ENCODE measurements around the gene TPPP. TPM values are rescaled to one million over a fixed set of nuclear protein-coding genes. Genes with fewer than 3 reads are reported as not detected.
"Not testable (repeated sequence)": the region's sequence is repeated elsewhere in the genome, so short reads cannot be mapped to it uniquely, and the experiment has no call there.

TPPP gene
- total and polyA plus RNA-seq, 12 donors = 0.39 to 9.1 (median 2.0) TPM

DNA sequence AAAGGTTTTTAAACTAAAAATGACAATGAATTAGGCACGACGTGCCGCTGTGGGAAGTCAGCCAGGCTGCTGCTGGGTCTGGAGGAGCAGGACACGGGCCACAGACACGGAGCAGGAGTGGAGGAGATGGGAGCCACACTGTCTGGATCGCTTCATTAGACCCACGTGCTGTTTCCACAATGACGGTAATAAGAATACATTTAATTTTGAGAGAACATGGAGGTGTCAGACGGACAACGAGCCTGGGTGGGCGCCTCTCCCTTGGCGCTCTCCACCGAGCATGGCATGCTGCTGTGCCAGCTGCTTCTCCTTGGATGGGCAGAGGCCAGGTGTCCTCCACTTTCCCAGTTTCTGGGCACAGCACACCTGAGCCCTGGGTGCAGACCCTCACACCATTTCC lies 12.3 kb downstream of the TPPP start:
- not testable (repeated sequence) for DNase-seq; H3K9me3 ChIP-seq (replicated peaks in 1 of 3); H3K27ac ChIP-seq; H3K36me3 ChIP-seq (replicated peaks in 1 of 2); H3K4me1 ChIP-seq (replicated peaks in 1 of 2); H3K27me3 ChIP-seq; H3K4me3 ChIP-seq
- WGBS, 4 donors = 82 to 87% (median 86%) methylated on average over 11 to 13 of the region's 13 CpGs
- intact Hi-C loops (cut with DNase I) = loop anchor here in 1 of 2 donors (10.0 kb wide), 1 partner anchor 94 kb away; no protein-coding TSS in a partner anchor

- H3K36me3 ChIP-seq (replicated peaks in 1 of 2); H3K9me3 ChIP-seq (replicated peaks in 1 of 3); H3K4me1 ChIP-seq (replicated peaks in 1 of 2); H3K27ac ChIP-seq; H3K4me3 ChIP-seq; DNase-seq; H3K27me3 ChIP-seq: not testable (repeated sequence)
- intact Hi-C loops (cut with DNase I) = loop anchor here in 1 of 2 donors (10.0 kb wide), 1 partner anchor 95 kb away; no protein-coding TSS in a partner anchor
- WGBS, 4 donors = 69 to 75% (median 72%) methylated on average over 2 to 11 of the region's 32 CpGs; no CpG with 5 or more reads in 1 of the 4 donors
These were observed 12.9 kb downstream of the TPPP start for GRCh38 chr5:680118-680795.

DNA sequence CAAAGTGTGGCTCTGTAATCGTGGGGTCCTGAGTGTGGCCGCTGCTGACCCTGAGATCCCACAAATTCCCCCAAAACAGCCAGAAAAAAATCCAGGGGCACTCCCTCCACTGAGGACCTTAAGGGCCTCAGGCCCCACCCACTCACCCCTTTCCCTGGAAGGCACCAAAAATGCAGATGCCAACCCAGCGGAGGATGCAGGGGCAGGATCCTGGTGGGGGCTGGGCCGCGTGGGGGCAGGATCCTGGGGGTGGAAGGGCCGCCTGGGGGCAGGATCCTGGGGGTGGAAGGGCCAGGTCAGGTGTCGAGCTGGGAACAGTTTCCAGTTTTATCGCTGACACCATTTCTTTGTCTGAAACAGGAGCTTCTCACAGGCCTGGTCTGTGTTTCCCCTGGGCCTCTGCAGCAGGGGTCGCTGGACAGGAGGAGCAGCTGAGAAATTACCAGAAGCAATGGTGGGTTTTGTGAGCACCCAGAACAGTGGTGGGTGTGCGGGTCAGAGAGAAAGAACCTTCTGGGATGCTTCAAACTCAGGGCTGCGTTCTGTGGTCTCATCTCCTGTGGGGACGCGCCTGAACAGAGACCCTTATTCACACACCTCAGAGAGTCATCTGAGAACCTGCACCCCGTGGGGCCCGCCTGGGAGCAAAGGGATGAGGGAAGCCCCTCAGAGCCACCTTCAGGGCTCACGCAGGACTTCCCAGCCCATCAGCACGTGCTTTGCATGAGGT lies 13.8 kb downstream of the TPPP start:
- intact Hi-C loops (cut with DNase I) = loop anchor here in 1 of 2 donors (10.0 kb wide), 1 partner anchor 115 kb away; no protein-coding TSS in a partner anchor
- WGBS, 4 donors = 63 to 80% (median 69%) methylated on average over 3 to 16 of the region's 17 CpGs
- not testable (repeated sequence) for H3K27ac ChIP-seq; H3K27me3 ChIP-seq; H3K4me3 ChIP-seq; H3K4me1 ChIP-seq (replicated peaks in 1 of 2); H3K36me3 ChIP-seq (replicated peaks in 1 of 2); H3K9me3 ChIP-seq (replicated peaks in 1 of 3)
- DNase-seq = peak in 2 of 7 donors; percentile 10 to 44

GRCh38 chr5:678521-678920 lies 14.6 kb downstream of the TPPP start:
- peak in 2 of 7 donors; percentile 11 to 20 for DNase-seq
- not testable (repeated sequence) for H3K4me3 ChIP-seq; H3K36me3 ChIP-seq (replicated peaks in 1 of 2); H3K27me3 ChIP-seq; H3K4me1 ChIP-seq (replicated peaks in 1 of 2); H3K9me3 ChIP-seq (replicated peaks in 1 of 3); H3K27ac ChIP-seq
- intact Hi-C loops (cut with DNase I) = loop anchor here in 1 of 2 donors (10.0 kb wide), 1 partner anchor 116 kb away; no protein-coding TSS in a partner anchor
- 81 to 100% (median 88%) methylated on average over 1 to 16 of the region's 16 CpGs; no CpG with 5 or more reads in 1 of the 4 donors for WGBS, 4 donors

DNA sequence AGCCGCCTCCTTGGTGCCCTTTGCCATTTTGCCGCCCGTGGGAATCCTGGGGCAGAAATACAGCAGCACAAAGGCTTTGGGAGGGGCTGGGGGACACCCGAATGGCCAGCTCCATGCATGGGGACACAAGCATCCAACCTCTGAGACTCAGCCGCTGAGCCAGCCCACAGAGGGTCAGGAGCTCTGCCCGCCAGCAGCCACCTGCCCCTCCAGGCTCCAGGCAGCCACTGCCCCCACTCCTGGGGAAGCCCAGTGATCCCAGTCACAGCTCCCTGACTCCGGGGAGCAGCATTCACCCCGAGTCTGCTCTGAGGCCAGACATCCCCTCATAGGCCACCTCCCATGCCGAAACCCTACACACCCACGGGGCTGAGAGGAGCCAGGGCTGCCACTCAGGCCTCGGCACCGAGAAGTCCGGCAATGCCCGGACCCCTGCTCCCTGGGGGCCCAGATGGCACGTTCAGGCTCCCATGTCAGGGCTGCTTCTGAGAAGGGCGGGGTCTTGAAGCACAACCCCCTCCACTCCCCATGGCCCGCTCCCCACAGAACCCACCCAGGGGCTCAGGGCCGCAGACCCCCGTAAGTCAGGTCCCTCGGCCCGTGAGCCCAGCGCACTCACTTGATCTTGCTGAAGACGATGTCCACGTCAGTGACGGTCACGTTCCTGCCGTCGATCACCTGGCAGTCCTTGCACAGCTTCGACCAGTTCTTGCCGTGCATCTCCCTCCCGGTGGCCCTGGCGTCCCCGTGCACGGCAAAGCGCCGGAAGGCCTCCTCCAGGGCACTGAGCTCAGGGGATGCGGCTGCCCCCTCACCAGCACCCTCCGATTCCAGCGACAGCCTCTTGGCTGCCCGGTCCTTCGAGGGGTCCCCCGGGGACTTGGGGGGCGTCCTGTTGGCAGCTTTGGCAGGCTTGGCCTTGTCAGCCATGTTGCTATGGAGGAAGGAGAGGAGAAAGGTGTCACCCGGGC lies 15.7 kb downstream of the TPPP start:
- TF ChIP-seq CTCF (IDR thresholded peaks at IDR 0.05) = no peak
- TF ChIP-seq POLR2A (IDR thresholded peaks at IDR 0.05) = no peak
- Histone ChIP-seq H3K36me3 (replicated peaks in 1 of 2) (no peaks in the 10 kb centered on the region), H3K27ac (no peak overlapping the region), H3K27me3 (no peaks in the 10 kb centered on the region), H3K9me3 (replicated peaks in 1 of 3) (no peaks in the 10 kb centered on the region), H3K4me1 (replicated peaks in 1 of 2) (peaks cover 0 to 13% of the 10 kb centered on the region in 2 donors), H3K4me3 (no peak overlapping the region)
- intact Hi-C loops (cut with DNase I) = loop anchor here in 1 of 2 donors (10.0 kb wide), 1 partner anchor 117 kb away; no protein-coding TSS in a partner anchor
- 76 to 79% (median 78%) methylated on average over 22 to 44 of the region's 44 CpGs for WGBS, 4 donors
- DNase-seq = peak in 4 of 7 donors; percentile 5 to 44 (median 14)
